ENCODE measurements around the gene TUBE1. TPM values are rescaled to one million over a fixed set of nuclear protein-coding genes. Genes with fewer than 3 reads are reported as not detected.
A peak's percentile ranks its signal among the peaks of the same experiment; 100 is the strongest.

The TUBE1 gene
- total RNA-seq, 1 donor from 2014 or later: 32.6 TPM

DNA sequence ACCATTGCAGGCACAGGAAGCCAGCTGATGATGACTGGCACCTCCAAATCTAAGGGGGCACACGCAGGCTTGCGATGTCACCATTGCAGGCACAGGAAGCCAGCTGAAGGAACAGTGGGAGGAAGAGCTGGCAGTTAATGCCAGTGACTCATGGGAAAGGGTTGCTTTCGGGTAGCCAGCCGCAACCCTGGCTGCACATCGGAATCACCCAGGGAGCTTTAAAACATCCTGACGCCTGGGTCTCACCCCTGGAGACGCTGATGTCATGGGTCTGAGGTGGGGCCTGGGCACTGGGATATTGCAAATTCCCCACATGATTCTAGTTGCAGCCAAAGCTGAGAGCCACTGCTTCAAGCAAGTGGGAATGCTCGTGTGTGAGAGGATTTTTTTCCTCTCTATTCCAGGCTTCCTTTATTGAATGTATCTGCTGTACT, 49.5 kb downstream of the TUBE1 start:
- DNase-seq (ENCODE audit: low spot score in 2 of 2): peak in 1 of 2 donors; percentile 29

DNA sequence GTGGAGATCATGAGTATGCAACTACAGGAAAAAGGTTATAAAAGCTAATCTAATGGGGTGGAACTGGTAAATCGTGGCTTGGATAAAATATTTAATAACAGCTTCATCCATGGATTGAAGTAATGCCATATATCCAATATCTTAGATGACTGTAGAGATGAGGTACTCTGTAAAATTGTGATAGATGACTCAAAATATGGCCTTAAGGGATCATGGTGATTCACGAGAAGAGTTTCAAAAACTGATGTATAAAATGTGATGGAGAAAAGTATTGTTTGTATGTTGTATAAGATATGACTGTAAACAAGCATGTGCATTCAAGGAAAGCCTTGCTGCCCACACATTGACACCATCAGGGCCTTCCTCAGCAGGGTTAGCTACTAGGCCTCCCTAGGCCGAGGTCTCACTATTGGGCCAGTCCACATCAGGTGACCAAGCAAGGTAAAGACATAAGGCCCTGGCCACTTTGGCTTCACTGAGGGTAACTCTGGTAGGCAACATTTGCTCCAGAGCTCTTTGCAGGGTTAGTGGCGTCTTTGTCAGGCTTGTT, 51.1 kb downstream of the TUBE1 start:
- FAIRE-seq (no peak), DNase-seq (ENCODE audit: low spot score in 2 of 2) (no peak)

More for the DNA sequence above, 49.5 kb downstream of the TUBE1 start:
- FAIRE-seq: no peak

DNA sequence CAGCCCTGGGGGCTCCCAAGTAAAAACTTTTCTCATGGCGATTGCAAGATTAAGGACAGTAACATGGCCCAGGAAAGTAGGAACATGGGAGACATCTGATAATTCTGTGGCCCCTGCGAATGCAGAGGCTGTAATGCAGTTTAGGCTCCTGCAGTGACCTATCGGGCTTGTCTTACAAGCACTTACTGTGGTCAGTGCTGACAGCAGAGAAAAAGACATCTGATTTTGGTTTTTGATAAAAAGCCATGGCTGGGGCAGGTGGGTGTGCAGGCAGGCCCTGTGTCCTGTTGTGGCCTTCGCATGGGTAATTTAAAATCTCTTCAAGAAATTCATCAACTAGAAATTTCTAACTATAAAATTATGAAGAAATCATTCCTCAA, 52.7 kb downstream of the TUBE1 start:
- FAIRE-seq (no peak), DNase-seq (ENCODE audit: low spot score in 2 of 2) (no peak)

DNA sequence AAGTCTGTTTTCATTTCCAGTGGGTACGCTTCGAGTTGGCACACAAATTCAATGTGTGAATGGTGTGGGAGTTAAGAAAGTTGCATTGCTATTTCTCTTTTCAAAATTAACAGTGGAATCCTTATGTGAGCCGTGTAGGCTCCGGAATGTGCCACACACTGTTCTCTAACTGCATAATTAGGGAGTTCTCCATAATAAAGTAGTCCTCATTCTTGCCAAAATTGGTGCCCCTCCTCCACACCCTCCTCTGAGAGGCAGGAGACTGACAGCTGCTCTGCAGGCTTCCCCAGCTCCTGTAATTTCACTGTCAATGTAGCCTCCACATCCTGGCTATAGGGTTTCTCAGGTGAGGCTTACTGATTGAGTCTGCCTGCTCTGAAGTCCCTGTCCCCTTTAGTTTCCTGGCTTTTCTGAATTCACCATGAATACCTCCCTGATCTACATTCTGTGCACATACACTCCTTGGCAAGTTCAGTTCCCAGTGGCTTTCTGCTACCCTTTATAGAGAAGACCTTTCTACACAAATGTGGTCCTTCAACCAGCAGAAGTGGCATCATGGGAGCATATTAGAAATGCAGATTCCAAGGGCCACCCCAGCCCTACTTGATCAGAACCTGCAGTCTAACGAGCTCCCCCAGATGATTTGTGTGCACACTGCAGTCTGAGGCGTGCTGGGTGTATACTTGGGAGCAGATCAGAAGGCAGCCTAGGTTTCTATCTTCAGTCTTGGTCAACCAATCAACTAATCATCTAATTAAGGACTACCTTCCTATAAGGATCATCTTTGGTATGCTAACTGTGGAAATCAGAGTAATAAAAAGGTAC, 53.3 kb downstream of the TUBE1 start:
- DNase-seq (ENCODE audit: low spot score in 2 of 2) (peak in 1 of 2 donors; percentile 24), FAIRE-seq (no peak)

DNA sequence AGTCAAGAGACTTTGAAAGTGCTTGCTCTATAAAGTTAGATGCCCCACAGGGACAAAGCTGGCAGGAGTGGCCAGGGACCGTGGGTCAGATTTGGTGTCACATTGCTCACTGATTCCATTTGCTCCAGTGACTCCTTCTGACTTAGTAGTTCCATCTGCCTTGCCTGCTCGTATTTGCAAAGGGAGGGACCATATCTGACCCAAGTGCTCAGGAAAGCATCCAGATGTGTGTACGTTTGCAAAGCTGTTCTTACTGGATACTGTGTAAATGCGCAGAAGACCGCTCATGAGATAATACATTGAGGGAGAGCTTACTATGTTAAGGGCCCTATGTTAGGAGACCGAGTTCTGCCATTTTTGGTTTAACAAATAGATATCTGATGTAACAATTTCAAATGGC, 54.6 kb downstream of the TUBE1 start:
- no peak for FAIRE-seq

DNA sequence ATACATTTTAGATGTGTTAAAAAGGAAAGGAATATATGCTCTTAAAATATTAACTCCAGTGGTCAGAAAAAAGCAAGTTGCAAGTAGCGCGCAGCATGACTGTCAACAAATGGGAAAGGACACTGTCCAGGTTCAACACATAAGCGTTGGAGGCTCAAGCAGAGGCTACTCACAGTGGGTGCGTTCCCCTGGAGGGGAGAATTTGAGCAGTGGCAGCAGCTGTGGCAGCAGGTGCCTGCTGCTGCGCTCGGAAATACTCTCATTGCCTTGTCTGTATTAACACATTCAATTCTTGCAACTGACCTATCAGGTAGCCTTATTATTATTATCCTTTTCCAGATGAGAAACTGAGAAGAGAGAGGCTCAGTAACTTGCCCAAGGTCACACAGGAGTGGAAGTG, 55.3 kb downstream of the TUBE1 start:
- FAIRE-seq (no peak), DNase-seq (ENCODE audit: low spot score in 2 of 2) (no peak)

More for the DNA sequence above, 54.6 kb downstream of the TUBE1 start:
- DNase-seq (ENCODE audit: low spot score in 2 of 2): no peak

DNA sequence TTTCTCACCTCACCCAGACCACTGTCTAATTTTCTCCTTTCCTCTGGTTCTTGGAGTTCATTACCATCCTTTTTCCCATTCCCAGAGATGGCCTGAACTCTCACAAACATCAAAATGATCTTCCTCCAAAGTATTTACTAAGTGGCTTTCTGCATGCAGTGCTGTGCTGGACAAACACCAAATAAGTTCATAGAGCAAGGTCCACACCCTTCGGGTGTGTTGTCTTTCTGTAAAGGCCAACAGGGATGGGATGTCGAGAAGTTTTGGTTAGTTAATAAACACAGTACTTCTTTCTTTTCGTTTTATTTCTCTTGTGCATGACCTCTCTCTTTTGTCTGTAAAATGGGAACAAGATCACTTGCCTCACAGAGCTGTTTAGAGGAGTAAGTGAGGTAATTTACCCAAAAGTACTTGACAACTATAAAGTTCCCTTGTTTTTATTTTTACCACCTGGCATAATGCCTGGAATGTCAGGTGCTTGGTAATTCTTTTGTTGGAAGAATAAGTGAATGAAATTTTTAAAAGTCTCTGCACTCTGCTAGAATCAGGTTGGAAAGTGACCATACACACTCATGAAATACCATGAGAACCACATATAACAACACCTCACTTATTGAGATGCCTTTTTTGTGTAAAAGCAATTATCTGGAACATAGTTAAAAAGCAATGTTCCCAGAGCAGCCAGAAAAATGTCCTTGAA, 56.2 kb downstream of the TUBE1 start:
- DNase-seq (ENCODE audit: low spot score in 2 of 2): no peak
- no peak for FAIRE-seq

DNA sequence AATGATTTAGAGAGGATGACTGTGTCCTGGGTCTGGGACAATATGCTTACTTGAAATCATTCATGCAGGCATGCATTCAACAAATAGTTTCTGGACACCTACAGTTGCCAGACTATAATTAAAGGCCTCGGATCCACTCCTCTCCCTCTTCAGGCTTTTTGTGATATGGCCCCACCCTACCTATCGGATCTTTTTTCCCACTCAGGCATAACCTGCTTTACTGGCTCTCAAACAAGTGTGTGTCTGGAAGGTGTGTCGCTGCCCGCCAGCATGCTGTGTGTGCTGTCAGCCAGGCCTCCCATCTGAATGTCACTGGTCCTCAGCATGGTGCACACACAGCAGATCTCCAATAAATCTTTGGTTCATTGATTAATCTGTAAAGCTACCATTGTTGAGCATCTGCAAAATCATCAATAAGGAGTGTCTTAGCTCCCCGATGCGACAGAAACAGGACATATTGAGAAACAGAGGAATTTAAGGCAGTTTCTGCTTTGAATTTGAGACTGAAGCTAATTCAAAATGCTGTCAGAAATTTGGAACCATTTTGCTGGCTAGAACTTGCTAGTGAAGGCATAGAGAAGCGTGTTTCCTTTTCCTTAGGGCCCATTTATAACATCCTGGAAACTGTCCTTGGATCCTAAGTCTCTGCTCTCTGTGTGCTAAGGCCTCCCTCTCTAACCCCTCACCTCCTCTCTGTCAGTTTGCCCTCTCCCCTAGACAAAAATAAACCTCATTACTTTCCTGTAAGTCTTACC, 56.9 kb downstream of the TUBE1 start:
- no peak for DNase-seq (ENCODE audit: low spot score in 2 of 2)
- no peak for FAIRE-seq

DNA sequence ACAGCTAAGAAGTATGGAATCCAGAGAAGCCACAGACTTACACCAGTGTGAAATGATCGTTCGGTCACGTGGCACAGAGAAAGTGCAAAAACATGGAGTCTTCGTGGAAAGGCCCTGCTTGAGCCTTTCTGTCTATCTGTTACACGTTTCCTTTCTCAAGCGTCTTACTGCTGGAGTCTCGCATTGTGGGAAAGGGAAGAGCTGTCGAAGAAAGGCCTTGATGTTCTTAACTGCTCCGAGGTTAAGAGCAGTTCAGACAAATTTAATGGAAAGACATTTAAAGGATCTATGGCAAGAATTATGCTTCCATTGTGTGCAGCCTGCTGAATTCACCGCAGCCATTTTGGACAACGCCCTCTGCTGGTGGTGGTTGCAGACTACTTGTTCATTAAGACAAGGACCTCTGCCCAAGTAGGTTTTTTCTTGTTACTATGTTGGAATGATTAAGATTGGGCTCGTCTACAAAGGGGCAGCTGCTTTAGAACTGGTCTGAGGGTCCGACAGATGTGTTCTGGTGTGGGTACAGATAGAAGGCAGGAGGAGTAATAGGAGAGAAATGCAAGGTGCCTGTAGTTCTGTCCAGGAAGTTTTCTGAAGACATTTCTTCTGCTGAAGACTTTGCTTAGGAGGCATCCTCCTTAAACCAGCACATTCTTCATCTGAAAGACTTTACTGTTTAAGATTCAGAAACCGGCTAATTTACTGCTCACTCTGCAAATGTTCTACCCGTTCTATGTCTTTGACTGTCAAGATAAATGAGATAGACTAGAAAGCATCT, 58.0 kb downstream of the TUBE1 start:
- DNase-seq (ENCODE audit: low spot score in 2 of 2): no peak
- FAIRE-seq: no peak

DNA sequence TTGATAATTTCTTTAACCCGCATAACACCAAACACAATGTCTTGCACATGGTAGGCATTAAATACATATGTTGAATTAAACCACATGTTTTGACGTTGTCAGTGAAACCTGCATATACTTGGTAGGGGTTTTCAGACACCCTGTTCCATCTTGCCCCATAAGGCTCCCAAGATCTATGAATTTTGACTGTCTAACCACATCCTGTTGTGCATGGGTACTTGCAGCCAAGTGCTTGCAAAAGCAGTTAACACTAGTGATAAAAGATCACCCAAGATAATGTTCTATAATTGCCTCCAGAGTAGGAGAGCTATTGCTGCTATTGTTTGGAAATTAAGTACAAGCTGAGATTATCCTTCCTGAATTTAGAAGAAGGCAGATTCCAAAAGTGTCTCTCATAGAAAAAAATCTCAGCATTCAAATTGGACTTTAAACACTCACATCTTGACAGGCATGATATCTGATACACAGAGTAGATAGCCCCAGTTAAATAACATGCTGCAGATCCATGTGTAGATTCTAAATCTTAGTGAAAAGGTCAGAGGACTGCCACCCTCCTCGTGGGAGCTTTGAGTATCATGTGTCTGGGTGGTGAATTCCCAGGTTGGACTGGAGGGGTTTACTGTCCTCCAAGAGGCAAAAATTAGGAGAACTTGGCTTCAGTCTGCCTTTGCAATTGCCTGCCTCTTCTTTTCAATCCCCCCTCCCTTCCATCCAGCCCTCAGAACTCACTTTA, 59.2 kb downstream of the TUBE1 start:
- DNase-seq (ENCODE audit: low spot score in 2 of 2) (no peak), FAIRE-seq (no peak)

DNA sequence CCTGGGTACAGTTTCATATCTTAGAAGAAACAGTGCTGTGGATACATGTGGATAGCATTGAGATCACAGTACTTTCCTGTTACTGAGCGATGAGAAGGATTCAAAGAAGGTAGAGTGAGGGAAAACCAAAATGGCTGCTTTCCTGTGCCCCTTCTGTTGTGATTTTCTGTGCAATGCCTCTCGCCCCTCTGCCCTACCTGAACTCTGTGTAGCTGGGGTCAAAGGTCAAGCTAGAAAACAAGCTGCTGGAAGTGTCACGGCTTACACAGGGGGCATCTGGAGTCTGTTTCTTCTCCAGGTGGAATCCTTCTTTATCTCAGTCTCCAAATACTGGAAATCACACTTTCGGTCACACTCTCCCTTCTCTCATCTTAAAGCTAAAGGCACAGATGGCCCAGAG, 60.3 kb downstream of the TUBE1 start:
- FAIRE-seq: no peak
- no peak for DNase-seq (ENCODE audit: low spot score in 2 of 2)

DNA sequence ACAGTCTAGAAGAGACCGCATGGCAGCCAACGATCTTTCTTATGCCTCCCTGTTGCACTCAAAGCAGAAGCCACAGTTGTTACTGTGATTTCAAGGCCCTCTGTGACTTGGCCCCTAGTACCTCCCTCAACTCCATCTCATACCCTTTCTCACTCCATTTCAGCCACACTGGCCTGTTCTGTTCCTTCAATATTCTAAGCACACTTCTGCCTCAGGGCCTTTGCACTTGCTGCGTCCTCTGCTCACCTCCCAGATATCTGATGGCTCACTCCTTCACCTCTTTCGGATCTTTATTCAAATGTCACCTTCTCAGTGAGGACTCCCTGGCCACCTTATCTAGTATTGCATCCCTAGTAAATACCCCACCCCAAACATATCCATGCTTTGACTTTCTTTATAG, 62.8 kb downstream of the TUBE1 start:
- FAIRE-seq: no peak

DNA sequence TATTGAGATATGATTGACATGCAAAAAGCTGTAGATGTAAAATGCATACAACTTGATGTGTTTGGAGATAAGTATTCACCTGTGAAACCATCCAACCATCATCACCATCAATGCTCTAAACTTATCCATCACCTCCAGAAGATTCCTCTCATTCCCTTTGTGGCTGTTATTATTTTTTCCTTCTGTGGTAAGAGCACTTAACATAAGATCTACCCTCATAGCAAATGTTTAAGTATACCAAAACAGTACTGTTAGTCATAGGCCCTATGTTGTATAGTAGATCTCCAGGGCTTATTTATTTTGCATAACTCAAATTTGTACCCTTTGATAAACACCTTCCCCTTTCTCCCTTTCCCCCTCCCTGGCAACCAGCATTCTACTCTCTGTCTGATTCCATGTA, 64.5 kb downstream of the TUBE1 start:
- no peak for FAIRE-seq

More for the DNA sequence above, 62.8 kb downstream of the TUBE1 start:
- DNase-seq (ENCODE audit: low spot score in 2 of 2): no peak

DNA sequence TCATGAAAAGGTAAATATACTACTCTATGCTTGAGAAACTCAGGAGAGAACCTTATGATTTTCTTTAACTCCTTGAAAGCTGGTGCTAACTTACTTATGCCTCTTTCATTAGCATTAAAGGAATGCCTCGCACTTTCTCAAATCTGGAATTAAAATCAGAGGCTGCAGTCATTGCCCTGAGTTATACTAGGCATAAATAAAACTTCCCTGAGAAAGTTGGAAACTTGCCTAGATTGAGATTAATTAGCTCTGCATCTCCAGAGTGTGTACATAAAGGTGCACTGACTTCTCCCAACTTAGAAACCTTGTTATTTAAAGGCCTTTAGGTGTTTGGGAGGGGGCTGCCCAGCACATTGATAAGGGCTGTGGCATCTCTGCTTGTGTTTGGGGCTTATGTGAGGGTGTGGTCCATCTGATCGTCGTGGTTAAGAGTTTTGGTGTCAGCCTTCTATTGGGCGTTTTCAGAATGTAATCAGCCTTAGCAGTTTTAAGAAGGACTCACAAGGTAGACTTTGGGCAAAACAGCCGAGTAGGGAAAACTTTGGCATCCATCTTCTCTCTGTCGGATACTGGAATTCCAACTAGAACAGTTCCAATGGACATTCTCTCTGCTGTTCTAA, 65.5 kb downstream of the TUBE1 start:
- DNase-seq (ENCODE audit: low spot score in 2 of 2) (no peak), FAIRE-seq (no peak)

More for the DNA sequence above, 64.5 kb downstream of the TUBE1 start:
- no peak for DNase-seq (ENCODE audit: low spot score in 2 of 2)

Other genes starting within 250 kb of the TUBE1 start
- 319 TPM for gene FYN, start 214.0 kb downstream of the TUBE1 start, total RNA-seq
- not detected for gene CCN6, start 33.4 kb downstream of the TUBE1 start, total RNA-seq
- 24.1 TPM for gene FAM229B, start 109 bp upstream of the TUBE1 start, total RNA-seq
- gene LAMA4, start 167.1 kb upstream of the TUBE1 start, total RNA-seq: 24.1 TPM